Measurements from ENCODE around the gene LARGE1.

The LARGE1 gene

GRCh38 chr22:33451866-33452469 lies 468.3 kb downstream of the LARGE1 start:
- in situ Hi-C loops (cut with HindIII; ENCODE audit: low sequenced_read_pairs), result no loop called here
- DNase-seq (ENCODE audit: low read depth, low spot score), result no peak
- no peak for TF ChIP-seq CTCF (IDR thresholded peaks at IDR 0.05; ENCODE audit: low read depth, low read length)
- no peak overlapping the region for H3K4me3 ChIP-seq (ENCODE audit: low read depth, low read length)

GRCh38 chr22:33450756-33451155 lies 469.5 kb downstream of the LARGE1 start:
- in situ Hi-C loops (cut with HindIII; ENCODE audit: low sequenced_read_pairs), result no loop called here
- no peak overlapping the region for H3K4me3 ChIP-seq (ENCODE audit: low read depth, low read length)
- DNase-seq (ENCODE audit: low read depth, low spot score), result no peak
- TF ChIP-seq CTCF (IDR thresholded peaks at IDR 0.05; ENCODE audit: low read depth, low read length), result no peak

- H3K4me3 ChIP-seq (ENCODE audit: low read depth, low read length), result no peak overlapping the region
- DNase-seq (ENCODE audit: low read depth, low spot score), result no peak
- TF ChIP-seq CTCF (IDR thresholded peaks at IDR 0.05; ENCODE audit: low read depth, low read length), result no peak
- in situ Hi-C loops (cut with HindIII; ENCODE audit: low sequenced_read_pairs), result no loop called here
Measured at GRCh38 chr22:33447733-33448132, 472.5 kb downstream of the LARGE1 start.

GRCh38 chr22:33443683-33444082 lies 476.6 kb downstream of the LARGE1 start:
- no peak for DNase-seq (ENCODE audit: low read depth, low spot score)
- TF ChIP-seq CTCF (IDR thresholded peaks at IDR 0.05; ENCODE audit: low read depth, low read length), result no peak
- H3K4me3 ChIP-seq (ENCODE audit: low read depth, low read length), result no peak overlapping the region
- in situ Hi-C loops (cut with HindIII; ENCODE audit: low sequenced_read_pairs), result no loop called here

GRCh38 chr22:33440756-33441155 lies 479.5 kb downstream of the LARGE1 start:
- no peak for TF ChIP-seq CTCF (IDR thresholded peaks at IDR 0.05; ENCODE audit: low read depth, low read length)
- in situ Hi-C loops (cut with HindIII; ENCODE audit: low sequenced_read_pairs), result no loop called here
- DNase-seq (ENCODE audit: low read depth, low spot score), result no peak
- H3K4me3 ChIP-seq (ENCODE audit: low read depth, low read length), result no peak overlapping the region

GRCh38 chr22:33438273-33438672 lies 482.0 kb downstream of the LARGE1 start:
- in situ Hi-C loops (cut with HindIII; ENCODE audit: low sequenced_read_pairs), result no loop called here
- TF ChIP-seq CTCF (IDR thresholded peaks at IDR 0.05; ENCODE audit: low read depth, low read length), result no peak
- no peak overlapping the region for H3K4me3 ChIP-seq (ENCODE audit: low read depth, low read length)
- DNase-seq (ENCODE audit: low read depth, low spot score), result peak; percentile 67

- no peak overlapping the region for H3K4me3 ChIP-seq (ENCODE audit: low read depth, low read length)
- in situ Hi-C loops (cut with HindIII; ENCODE audit: low sequenced_read_pairs), result no loop called here
- no peak for DNase-seq (ENCODE audit: low read depth, low spot score)
- no peak for TF ChIP-seq CTCF (IDR thresholded peaks at IDR 0.05; ENCODE audit: low read depth, low read length)
Measured at GRCh38 chr22:33431300-33431699, 489.0 kb downstream of the LARGE1 start.

All from astrocyte of the spinal cord (primary cell).